Liver (tissue), 9 donors: ENCODE data around the gene ZNF664. TPM values are rescaled to one million over a fixed set of nuclear protein-coding genes. Genes with fewer than 3 reads are reported as not detected.
A peak's percentile ranks its signal among the peaks of the same experiment; 100 is the strongest.

Experiments
- DNase-seq: peaks from one replicate; pipeline ENCODE4 v3.0.0-alpha.2; 2017; ENCODE audit warnings: low spot score
- H3K27ac ChIP-seq, 2 donors: one replicate each; pipeline ENCODE4 v1.7.0; 2013; ENCODE audit warnings: inconsistent platforms in 2 of 2, low read length in 2 of 2, control low read depth in 1 of 2, low read depth in 1 of 2, mild to moderate bottlenecking in 1 of 2
- H3K27me3 ChIP-seq, 4 donors: one replicate each; pipeline versions ENCODE4 v1.6.1 to v1.7.0; 2013; ENCODE audit warnings: low read length in 3 of 4, inconsistent platforms in 1 of 4, mild to moderate bottlenecking in 1 of 4, moderate library complexity in 1 of 4; ENCODE audit not compliant: control insufficient read depth in 4 of 4, insufficient read depth in 4 of 4
- H3K36me3 ChIP-seq, 4 donors: one replicate each; pipeline versions ENCODE4 v1.6.1 to v1.7.0; 2013; ENCODE audit warnings: low read length in 3 of 4, mild to moderate bottlenecking in 3 of 4, low read depth in 1 of 4, moderate library complexity in 1 of 4; ENCODE audit not compliant: control insufficient read depth in 4 of 4, insufficient read depth in 3 of 4
- H3K4me1 ChIP-seq, 4 donors: one replicate each; pipeline versions ENCODE4 v1.6.1 to v1.7.0; 2013; ENCODE audit warnings: low read length in 3 of 4, mild to moderate bottlenecking in 3 of 4, moderate library complexity in 1 of 4; ENCODE audit not compliant: control insufficient read depth in 4 of 4, insufficient read depth in 4 of 4
- H3K4me3 ChIP-seq, 3 donors: one replicate each; pipeline versions ENCODE4 v1.6.1 to v1.7.0; 2013; ENCODE audit warnings: low read length in 3 of 3, control low read depth in 1 of 3, low read depth in 1 of 3, mild to moderate bottlenecking in 1 of 3
- H3K9ac ChIP-seq, 2 donors: one replicate each; pipeline ENCODE4 v1.7.0; 2013; ENCODE audit warnings: low read length in 2 of 2, mild to moderate bottlenecking in 2 of 2, moderate library complexity in 2 of 2, control low read depth in 1 of 2, low read depth in 1 of 2
- H3K9me3 ChIP-seq, 4 donors: one replicate each; pipeline versions ENCODE4 v1.6.1 to v1.7.0; 2013; ENCODE audit warnings: low read length in 3 of 4; ENCODE audit not compliant: control insufficient read depth in 4 of 4
- ATF3 ChIP-seq: IDR thresholded peaks from 2 replicates; pipeline ENCODE4 v1.6.1; 2016; ENCODE audit warnings: antibody characterized with exemption
- EGR1 ChIP-seq, 2 donors: IDR thresholded peaks; 2 replicates each; pipeline ENCODE4 v1.6.1; 2016 to 2018; ENCODE audit warnings: antibody characterized with exemption in 2 of 2, low read depth in 2 of 2
- FOXA2 ChIP-seq: IDR thresholded peaks from 2 replicates; pipeline ENCODE4 v1.6.1; 2016; ENCODE audit warnings: antibody characterized with exemption
- GABPA ChIP-seq, 2 donors: IDR thresholded peaks in 1 of 2; conservative IDR thresholded peaks in 1 of 2; 2 replicates each; pipeline ENCODE4 v1.6.1; 2016; ENCODE audit warnings: antibody characterized with exemption in 2 of 2, mild to moderate bottlenecking in 1 of 2, moderate library complexity in 1 of 2
- HNF4A ChIP-seq, 2 donors: conservative IDR thresholded peaks; 2 replicates each; pipeline ENCODE4 v1.6.1; 2016; ENCODE audit warnings: antibody characterized with exemption in 2 of 2, mild to moderate bottlenecking in 2 of 2
- HNF4G ChIP-seq: IDR thresholded peaks from 2 replicates; pipeline ENCODE4 v1.6.1; 2016; ENCODE audit warnings: antibody characterized with exemption
- JUND ChIP-seq, 2 donors: IDR thresholded peaks; 2 replicates each; pipeline ENCODE4 v1.6.1; 2016; ENCODE audit warnings: antibody characterized with exemption in 2 of 2
- MAX ChIP-seq: IDR thresholded peaks from 2 replicates; pipeline ENCODE4 v1.6.1; 2016; ENCODE audit warnings: antibody characterized with exemption
- NR2F2 ChIP-seq: IDR thresholded peaks from 2 replicates; pipeline ENCODE4 v1.6.1; 2016; ENCODE audit warnings: antibody characterized with exemption
- REST ChIP-seq: IDR thresholded peaks from 2 replicates; pipeline ENCODE4 v1.6.1; 2016; ENCODE audit warnings: antibody characterized with exemption, mild to moderate bottlenecking
- SP1 ChIP-seq: IDR thresholded peaks from 2 replicates; pipeline ENCODE4 v1.6.1; 2018; ENCODE audit warnings: antibody characterized with exemption, mild to moderate bottlenecking
- TAF1 ChIP-seq: conservative IDR thresholded peaks from 2 replicates; pipeline ENCODE4 v1.6.1; 2016; ENCODE audit warnings: antibody characterized with exemption, mild to moderate bottlenecking
- YY1 ChIP-seq: IDR thresholded peaks from 2 replicates; pipeline ENCODE4 v1.6.1; 2016; ENCODE audit warnings: antibody characterized with exemption, mild to moderate bottlenecking
- ZBTB33 ChIP-seq: IDR thresholded peaks from 2 replicates; pipeline ENCODE4 v1.6.1; 2016; ENCODE audit warnings: antibody characterized with exemption
- WGBS: extraction: QIAGEN DNeasy Blood & Tissue Kit; methylation state at CpG from one replicate; pipeline ENCODE4 v1.1.7; 2013; 5-methylcytosine and 5-hydroxymethylcytosine counted together
- polyA plus RNA-seq, 2 donors: library from polyadenylated mRNA; stranded (reverse) in 1 of 2; unstranded in 1 of 2; fragments of 200-250 nt in 1 of 2; fragments of >200 nt in 1 of 2; fragmentation: Nextera tagmentation in 1 of 2; extraction: Ambion mirVana in 1 of 2; gene quantifications; one replicate each; pipeline versions ENCODE4 v1.2.1 to v1.2.3, GENCODE V29; 2013 to 2015
- total RNA-seq, 2 donors: library from RNA; depleted of rRNA; stranded (reverse); fragments of >200 nt; gene quantifications; one replicate each; pipeline ENCODE4 v1.2.3, GENCODE V29; 2014
- TF ChIP-seq, protein P1 (sequence below): fragments of 150-350 bp; IDR thresholded peaks from 2 replicates; pipeline ENCODE4 v1.5.1; 2017; ENCODE audit warnings: improper control_type of control experiment, low read depth, low read length; ENCODE audit not compliant: missing input control
- donor health status: healthy.
- donor health status: healthy.
- donor health status: healthy.
- donor health status: healthy.
- donor health status: healthy.

The ZNF664 gene
- total and polyA plus RNA-seq, 4 donors, result 7.2 to 40.3 (median 29.6) TPM

DNA sequence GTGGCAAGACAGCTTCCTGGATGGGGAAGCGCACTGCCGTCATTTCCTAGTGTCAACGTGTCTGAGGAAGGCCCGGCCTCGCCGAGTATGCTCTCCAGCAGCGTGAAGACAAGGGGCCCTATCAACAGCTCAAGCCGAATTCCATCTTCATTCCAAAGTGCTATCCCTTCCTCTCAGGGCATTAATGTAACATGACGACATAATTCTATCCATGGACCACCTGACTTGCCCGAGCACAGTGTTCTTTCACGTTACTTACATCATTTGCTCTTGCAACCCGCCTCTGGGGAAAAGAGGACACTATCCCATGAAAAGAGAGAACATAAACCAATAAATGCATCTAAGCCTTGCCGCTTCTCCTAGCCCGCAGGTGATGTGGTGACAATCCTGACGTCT is 23.2 kb upstream of the ZNF664 start:
- Histone ChIP-seq H3K27ac (peak overlapping the region in 1 of 2 donors; percentile 51), H3K9me3 (no peaks in the 10 kb centered on the region), H3K4me3 (no peak overlapping the region), H3K9ac (no peak overlapping the region), H3K27me3 (no peaks in the 10 kb centered on the region), H3K4me1 (peaks cover 7 to 21% (median 17%) of the 10 kb centered on the region in 4 donors), H3K36me3 (peaks cover 0 to 2% (median 0%) of the 10 kb centered on the region in 4 donors)
- TF ChIP-seq EGR1 (IDR thresholded peaks at IDR 0.05; ENCODE audit: low read depth in 2 of 2) (no peak), SP1 (no peak), FOXA2 (no peak), REST (no peak), NR2F2 (no peak), HNF4G (no peak), ZBTB33 (no peak), GABPA (IDR thresholded peaks at IDR 0.05 in 1 of 2, conservative IDR thresholded peaks at IDR 0.05 in 1 of 2) (no peak), JUND (IDR thresholded peaks at IDR 0.05) (no peak), ATF3 (no peak), TAF1 (no peak), YY1 (no peak)
- TF ChIP-seq, protein P1, sequence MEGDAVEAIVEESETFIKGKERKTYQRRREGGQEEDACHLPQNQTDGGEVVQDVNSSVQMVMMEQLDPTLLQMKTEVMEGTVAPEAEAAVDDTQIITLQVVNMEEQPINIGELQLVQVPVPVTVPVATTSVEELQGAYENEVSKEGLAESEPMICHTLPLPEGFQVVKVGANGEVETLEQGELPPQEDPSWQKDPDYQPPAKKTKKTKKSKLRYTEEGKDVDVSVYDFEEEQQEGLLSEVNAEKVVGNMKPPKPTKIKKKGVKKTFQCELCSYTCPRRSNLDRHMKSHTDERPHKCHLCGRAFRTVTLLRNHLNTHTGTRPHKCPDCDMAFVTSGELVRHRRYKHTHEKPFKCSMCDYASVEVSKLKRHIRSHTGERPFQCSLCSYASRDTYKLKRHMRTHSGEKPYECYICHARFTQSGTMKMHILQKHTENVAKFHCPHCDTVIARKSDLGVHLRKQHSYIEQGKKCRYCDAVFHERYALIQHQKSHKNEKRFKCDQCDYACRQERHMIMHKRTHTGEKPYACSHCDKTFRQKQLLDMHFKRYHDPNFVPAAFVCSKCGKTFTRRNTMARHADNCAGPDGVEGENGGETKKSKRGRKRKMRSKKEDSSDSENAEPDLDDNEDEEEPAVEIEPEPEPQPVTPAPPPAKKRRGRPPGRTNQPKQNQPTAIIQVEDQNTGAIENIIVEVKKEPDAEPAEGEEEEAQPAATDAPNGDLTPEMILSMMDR, result no peak
- 93% methylated on average over 15 of the region's 15 CpGs for WGBS
- DNase-seq, result no peak

DNA sequence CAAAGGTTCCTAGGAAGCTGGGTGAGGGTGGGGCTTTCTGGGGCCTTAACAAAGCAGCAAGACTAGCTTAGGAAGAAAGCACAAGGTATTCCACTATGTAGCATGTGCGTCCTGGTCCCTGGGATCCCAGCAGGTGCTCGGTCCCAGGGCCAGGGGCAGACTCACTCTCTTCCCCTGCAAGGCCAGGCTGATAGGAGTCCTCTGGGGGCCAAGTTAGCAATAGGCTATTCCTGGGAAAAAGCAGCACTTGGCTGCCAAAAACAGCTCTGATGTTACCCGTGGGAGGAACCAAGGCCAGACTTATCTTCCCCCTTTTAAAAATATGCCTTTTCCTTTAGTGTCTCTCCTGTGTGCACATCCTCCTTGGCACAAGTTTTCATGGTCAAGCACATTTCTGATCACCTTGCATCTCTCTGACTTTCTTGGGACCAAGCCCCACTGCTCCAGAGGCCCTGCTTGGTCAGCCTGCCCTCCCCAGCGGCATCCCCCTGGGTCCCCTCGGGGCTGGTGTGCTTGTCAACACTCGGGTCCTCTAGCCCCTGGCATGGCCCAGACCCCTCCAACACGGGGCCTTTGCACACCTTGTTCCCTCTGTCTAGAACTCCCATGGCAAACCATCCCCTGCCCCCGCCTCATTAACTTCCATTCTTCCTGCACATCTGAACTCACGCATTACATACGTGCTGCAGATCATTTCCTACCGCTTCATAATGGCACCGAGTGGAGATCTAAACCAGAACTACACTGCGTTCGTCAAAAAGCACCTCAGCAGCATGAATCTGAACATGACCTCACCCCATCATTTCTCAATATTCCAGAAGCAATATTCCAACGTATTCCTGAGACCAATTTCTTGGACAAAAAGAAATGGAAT is 22.3 kb upstream of the ZNF664 start:
- H3K27ac ChIP-seq, result no peak overlapping the region
- 93% methylated on average over 15 of the region's 15 CpGs for WGBS
- H3K4me1 ChIP-seq, result peaks cover 7 to 21% (median 17%) of the 10 kb centered on the region in 4 donors
- TF ChIP-seq NR2F2, result no peak
- TF ChIP-seq, protein P1, result no peak
- TF ChIP-seq JUND (IDR thresholded peaks at IDR 0.05), result no peak
- no peak for TF ChIP-seq MAX
- TF ChIP-seq SP1, result no peak
- no peak for TF ChIP-seq EGR1 (IDR thresholded peaks at IDR 0.05; ENCODE audit: low read depth in 2 of 2)
- no peak for TF ChIP-seq GABPA (IDR thresholded peaks at IDR 0.05 in 1 of 2, conservative IDR thresholded peaks at IDR 0.05 in 1 of 2)
- no peak for TF ChIP-seq FOXA2
- TF ChIP-seq HNF4A (conservative IDR thresholded peaks at IDR 0.05), result no peak
- TF ChIP-seq ATF3, result no peak
- TF ChIP-seq REST, result no peak

More for the DNA sequence above, 22.3 kb upstream of the ZNF664 start:
- DNase-seq, result no peak
- no peak overlapping the region for H3K9ac ChIP-seq
- no peaks in the 10 kb centered on the region for H3K36me3 ChIP-seq
- H3K9me3 ChIP-seq, result no peaks in the 10 kb centered on the region
- no peak overlapping the region for H3K4me3 ChIP-seq
- H3K27me3 ChIP-seq, result no peaks in the 10 kb centered on the region
